OCI-LY1 (cell line): ENCODE measurements around the gene NKIRAS2.

Experiments
- H2AFZ ChIP-seq: fragments of 200-600 bp; sonication (generic), shearing (Covaris generic); 2 replicates; pipeline ENCODE4 v1.6.0; 2014; ENCODE audit warnings: antibody characterized with exemption, mild to moderate bottlenecking, low read length
- H3F3A ChIP-seq: fragments of 200-600 bp; sonication (generic), shearing (Covaris generic); 2 replicates; pipeline ENCODE4 v1.6.0; 2014; ENCODE audit warnings: mild to moderate bottlenecking, antibody characterized with exemption, low read length, moderate library complexity; ENCODE audit not compliant: insufficient read depth
- H3K27ac ChIP-seq: fragments of 200-600 bp; sonication (generic); 2 replicates; pipeline ENCODE4 v1.5.1; 2014; ENCODE audit warnings: low read length, mixed run types, mild to moderate bottlenecking, low read depth; ENCODE audit not compliant: poor library complexity, severe bottlenecking
- H3K27me3 ChIP-seq: fragments of 200-600 bp; sonication (generic); 2 replicates; pipeline ENCODE4 v1.6.0; 2014; ENCODE audit warnings: antibody characterized with exemption, mild to moderate bottlenecking, low read length, moderate library complexity; ENCODE audit not compliant: insufficient read depth
- H3K36me3 ChIP-seq: fragments of 200-600 bp; sonication (generic); 2 replicates; pipeline ENCODE4 v1.6.1; 2014; ENCODE audit warnings: mild to moderate bottlenecking, antibody characterized with exemption, low read length, moderate library complexity, mixed read lengths; ENCODE audit not compliant: insufficient read depth
- H3K4me1 ChIP-seq: fragments of 200-600 bp; sonication (generic); 2 replicates; pipeline ENCODE4 v1.5.1; 2014; ENCODE audit warnings: mild to moderate bottlenecking, low read length, moderate library complexity; ENCODE audit not compliant: insufficient read depth, severe bottlenecking
- H3K4me2 ChIP-seq: fragments of 200-600 bp; sonication (generic), shearing (Covaris generic); 2 replicates; pipeline ENCODE4 v1.6.1; 2014; ENCODE audit warnings: low read length
- H3K4me3 ChIP-seq: fragments of 200-600 bp; sonication (generic); 2 replicates; pipeline ENCODE4 v1.5.1; 2014; ENCODE audit warnings: low read length, low read depth, mild to moderate bottlenecking, mixed read lengths; ENCODE audit not compliant: poor library complexity, severe bottlenecking
- H3K79me2 ChIP-seq: fragments of 200-600 bp; shearing (Covaris generic); 2 replicates; pipeline ENCODE4 v1.6.1; 2016; ENCODE audit warnings: mixed run types, low read length, mixed read lengths; ENCODE audit not compliant: insufficient read depth
- H3K9ac ChIP-seq: fragments of 200-600 bp; sonication (generic), shearing (Covaris generic); 2 replicates; pipeline ENCODE4 v1.6.1; 2014; ENCODE audit warnings: mild to moderate bottlenecking, low read length, mixed read lengths
- H3K9me2 ChIP-seq: fragments of 200-600 bp; sonication (generic), shearing (Covaris generic); 2 replicates; pipeline ENCODE4 v1.6.1; 2014; ENCODE audit warnings: low read depth, mild to moderate bottlenecking, low read length, mixed read lengths
- H3K9me3 ChIP-seq: fragments of 200-600 bp; shearing (Covaris generic); 2 replicates; pipeline ENCODE4 v1.6.1; 2014; ENCODE audit warnings: low read length, mixed read lengths
- H4K20me1 ChIP-seq: fragments of 200-600 bp; sonication (generic), shearing (Covaris generic); 2 replicates; pipeline ENCODE4 v1.6.0; 2016; ENCODE audit warnings: mild to moderate bottlenecking, low read length; ENCODE audit not compliant: insufficient read depth
- CTCF ChIP-seq: fragments of 200-600 bp; sonication (generic), shearing (Covaris generic); IDR thresholded peaks from 2 replicates; pipeline ENCODE4 v1.5.1; 2017; ENCODE audit warnings: mild to moderate bottlenecking, antibody characterized with exemption, low read length, moderate library complexity, mixed read lengths
- EZH2 ChIP-seq: fragments of 200-600 bp; sonication (generic), shearing (Covaris generic); IDR thresholded peaks from 2 replicates; pipeline ENCODE4 v1.8.0; 2017; ENCODE audit warnings: borderline replicate concordance, mixed run types, mild to moderate bottlenecking, antibody characterized with exemption, low read length, moderate library complexity, mixed read lengths

The NKIRAS2 gene

GRCh38 chr17:41986634-41987033, 33.3 kb upstream of the NKIRAS2 start:
- no peaks in the 10 kb centered on the region for H3K9me3 ChIP-seq
- H3K9me2 ChIP-seq, result no peaks in the 10 kb centered on the region
- no peaks in the 10 kb centered on the region for H3F3A ChIP-seq
- peaks cover 97% of the 10 kb centered on the region for H3K36me3 ChIP-seq
- H2AFZ ChIP-seq, result no peak overlapping the region
- H3K9ac ChIP-seq, result no peak overlapping the region
- no peak overlapping the region for H3K4me2 ChIP-seq
- no peaks in the 10 kb centered on the region for H3K27me3 ChIP-seq
- no peaks in the 10 kb centered on the region for H4K20me1 ChIP-seq
- no peak overlapping the region for H3K4me3 ChIP-seq
- H3K27ac ChIP-seq, result no peak overlapping the region
- no peak for TF ChIP-seq CTCF
- TF ChIP-seq EZH2, result no peak
- H3K4me1 ChIP-seq, result peaks cover 3% of the 10 kb centered on the region
- H3K79me2 ChIP-seq, result no peaks in the 10 kb centered on the region

DNA sequence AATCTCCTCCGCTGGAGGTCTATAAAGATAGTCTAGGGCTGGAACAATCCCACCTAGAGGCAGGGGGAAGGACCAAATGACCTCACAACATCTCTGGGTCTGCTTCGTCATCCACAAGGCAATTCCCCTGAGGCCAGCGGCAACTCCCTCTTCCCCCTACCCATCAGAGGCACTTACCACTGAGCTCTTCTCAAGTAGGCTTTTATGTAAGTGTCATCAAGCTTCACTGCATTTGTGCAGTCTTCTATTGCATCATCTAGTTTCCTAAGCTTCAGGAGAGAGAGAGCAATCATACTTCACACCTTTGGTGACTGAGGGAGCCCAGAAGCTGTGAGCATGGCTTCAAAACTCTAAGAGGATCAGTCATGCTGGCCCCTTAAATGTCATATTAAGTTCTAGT, 32.2 kb upstream of the NKIRAS2 start:
- Histone ChIP-seq H2AFZ (no peak overlapping the region), H3K36me3 (peaks cover 97% of the 10 kb centered on the region), H3K27ac (no peak overlapping the region), H3K9me3 (no peaks in the 10 kb centered on the region), H3K4me2 (no peak overlapping the region), H3K4me1 (peaks cover 3% of the 10 kb centered on the region), H3K9me2 (no peaks in the 10 kb centered on the region), H3K9ac (no peak overlapping the region), H3K79me2 (no peaks in the 10 kb centered on the region), H3F3A (no peaks in the 10 kb centered on the region), H3K4me3 (no peak overlapping the region), H4K20me1 (no peaks in the 10 kb centered on the region), H3K27me3 (no peaks in the 10 kb centered on the region)
- no peak for TF ChIP-seq CTCF
- no peak for TF ChIP-seq EZH2

GRCh38 chr17:41988418-41988817, 31.5 kb upstream of the NKIRAS2 start:
- H3K27ac ChIP-seq, result no peak overlapping the region
- TF ChIP-seq CTCF (no peak), EZH2 (no peak)
- H3K4me2 ChIP-seq, result no peak overlapping the region
- peaks cover 3% of the 10 kb centered on the region for H3K4me1 ChIP-seq
- H3K9me2 ChIP-seq, result no peaks in the 10 kb centered on the region
- H2AFZ ChIP-seq, result no peak overlapping the region
- no peaks in the 10 kb centered on the region for H3K79me2 ChIP-seq
- H3K9me3 ChIP-seq, result no peaks in the 10 kb centered on the region
- H3K36me3 ChIP-seq, result peaks cover 97% of the 10 kb centered on the region
- H3K9ac ChIP-seq, result no peak overlapping the region
- no peaks in the 10 kb centered on the region for H4K20me1 ChIP-seq
- no peaks in the 10 kb centered on the region for H3F3A ChIP-seq
- H3K4me3 ChIP-seq, result no peak overlapping the region
- H3K27me3 ChIP-seq, result no peaks in the 10 kb centered on the region
